ENCODE results near the gene NECAB2. TPM values are rescaled to one million over a fixed set of nuclear protein-coding genes. Genes with fewer than 3 reads are reported as not detected.
A peak's percentile ranks its signal among the peaks of the same experiment; 100 is the strongest.

NECAB2 gene
- total and polyA plus RNA-seq, 2 of the 8 experiments (the other 6 are each of a cell fraction or from before 2014, with no cell fraction given), result 3.6 to 4.2 TPM

GRCh38 chr16:83925095-83925905 lies 42.7 kb upstream of the NECAB2 start:
- peak overlapping the region; percentile 3; the same call in 1 of the 2 replicates for H4K8ac ChIP-seq (ENCODE audit: extremely low read depth, insufficient read depth, low read length)
- WGBS, 2 experiments (ENCODE audit: extremely low coverage in 1 of 2, insufficient coverage in 1 of 2, insufficient read length in 1 of 2, insufficient replicate concordance in 2 of 2, low coverage in 1 of 2, low lambda C conversion rate in 2 of 2, missing lambda C conversion rate in 1 of 2), result 77% methylated on average over 11 of the region's 12 CpGs; no CpG with 5 or more reads in 1 of the 2 experiments
- no peak overlapping the region for H2BK15ac ChIP-seq (ENCODE audit: low read length)
- CTCF ChIA-PET (ENCODE audit: partially characterized antibody), result interaction anchor here (0.5 to 3.4 kb wide), 10 partner anchors 11 to 317 kb away, joined by 3 to 35 read pairs (median 8); partner anchors contain the start of gene OSGIN1
- no peak overlapping the region for H2BK5ac ChIP-seq (ENCODE audit: low read depth, low read length)
- no peaks in the 10 kb centered on the region; a peak in 1 of 8 replicates for H3K36me3 ChIP-seq (ENCODE audit: control insufficient read depth in 2 of 4, insufficient read depth in 4 of 4, low read length in 3 of 4)
- no peak overlapping the region for H3K9ac ChIP-seq (replicated peaks in 1 of 4; ENCODE audit: extremely low read depth in 1 of 4, low read depth in 3 of 4, low read length in 3 of 4)
- H2AFZ ChIP-seq (ENCODE audit: low read length), result no peak overlapping the region
- no peak overlapping the region for H2BK20ac ChIP-seq (ENCODE audit: low read length)
- no peak for DNase-seq (ENCODE audit: low read depth in 1 of 2, low spot score in 2 of 2)
- H2BK120ac ChIP-seq (replicated peaks; ENCODE audit: low read depth, low read length), result no peak overlapping the region
- H3K79me2 ChIP-seq (ENCODE audit: control insufficient read depth in 1 of 2, insufficient read depth in 2 of 2, low read length in 2 of 2), result no peaks in the 10 kb centered on the region
- TF ChIP-seq RBBP5 (IDR thresholded peaks at IDR 0.05; ENCODE audit: borderline replicate concordance, low read depth, low read length), result no peak
- POLR2A ChIA-PET (ENCODE audit: partially characterized antibody), result interaction anchor here (0.8 to 1.1 kb wide), 2 partner anchors 10 to 14 kb away, joined by 3 read pairs; no protein-coding TSS in a partner anchor
- H3K23me2 ChIP-seq (ENCODE audit: low read depth, low read length), result peaks cover 6% of the 10 kb centered on the region; the same call in 1 of the 2 replicates
- no peak overlapping the region for H2BK12ac ChIP-seq (ENCODE audit: low read depth, low read length)
- H3K14ac ChIP-seq (ENCODE audit: insufficient read length), result no peak overlapping the region
- no peak overlapping the region for H3K56ac ChIP-seq (replicated peaks; ENCODE audit: insufficient read length, low read depth, low read length)
- H3K23ac ChIP-seq (ENCODE audit: insufficient read length), result no peak overlapping the region
- H2AK5ac ChIP-seq (ENCODE audit: low read depth, low read length), result peak overlapping the region; percentile 49; the same call in 1 of the 2 replicates
- no peak overlapping the region for H4K91ac ChIP-seq (replicated peaks; ENCODE audit: insufficient read length, low read length)
- H3K4me1 ChIP-seq (replicated peaks in 1 of 4; ENCODE audit: control insufficient read depth in 3 of 4, insufficient read depth in 4 of 4, low read length in 3 of 4), result peaks cover 0 to 6% (median 3%) of the 10 kb centered on the region in 4 experiments; a peak in 4 of 7 replicates
- H3K79me1 ChIP-seq (ENCODE audit: low read depth, low read length), result no peaks in the 10 kb centered on the region
- H3K18ac ChIP-seq (ENCODE audit: extremely low read depth, low read length), result no peak overlapping the region
- 0 out of 7 replicates have a peak, but pooled peaks cover 0 to 6% (median 0%) of the 10 kb centered on the region in 4 experiments for H3K27me3 ChIP-seq (replicated peaks in 1 of 4; ENCODE audit: control insufficient read depth in 3 of 4, extremely low read depth in 1 of 4, insufficient read depth in 3 of 4, low read length in 3 of 4)
- no peaks in the 10 kb centered on the region for H4K20me1 ChIP-seq (replicated peaks in 1 of 2; ENCODE audit: control insufficient read depth in 1 of 2, insufficient read depth in 2 of 2, low read length in 2 of 2)
- H4K5ac ChIP-seq (ENCODE audit: insufficient read length, low read depth, low read length), result no peak overlapping the region
- no peak overlapping the region for H3K27ac ChIP-seq (ENCODE audit: low read depth, low read length)
- no peak overlapping the region for H3K4me3 ChIP-seq (ENCODE audit: extremely low read depth in 1 of 4, insufficient read depth in 2 of 4, low read depth in 3 of 4, low read length in 4 of 4)
- no peaks in the 10 kb centered on the region for H3K9me3 ChIP-seq (ENCODE audit: insufficient read depth in 2 of 2, low read depth in 1 of 2, low read length in 1 of 2)
- FAIRE-seq, result no peak
- H3K4ac ChIP-seq (replicated peaks; ENCODE audit: insufficient read length, low read depth, low read length), result no peak overlapping the region
- no peak overlapping the region for H3K4me2 ChIP-seq (ENCODE audit: insufficient read depth in 1 of 2, low read depth in 2 of 2, low read length in 2 of 2)
